Measurements from ENCODE around the gene RAVER1.

DNA sequence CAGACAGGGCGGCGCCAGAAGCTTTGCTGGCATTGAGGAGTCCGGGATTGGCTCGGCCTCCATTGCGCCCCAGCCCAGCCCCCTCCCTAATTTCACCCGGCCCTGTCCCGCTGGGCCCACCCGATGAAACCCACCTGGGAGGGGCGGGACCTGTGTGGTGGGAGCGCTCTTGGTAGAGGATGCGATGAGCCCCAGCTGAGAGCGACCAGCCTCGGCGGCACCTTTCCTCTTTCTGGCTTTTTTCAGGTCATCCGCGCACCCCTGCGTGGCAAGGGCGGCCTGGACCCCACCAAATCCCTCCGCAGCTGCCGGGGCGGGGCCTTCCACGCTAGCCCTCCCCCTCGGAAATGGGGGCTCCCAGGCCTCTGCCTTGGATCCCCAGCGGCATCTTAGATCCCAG is 23.9 kb downstream of the RAVER1 start, which contains the start of gene ZGLP1:
- TF ChIP-seq, protein P1, sequence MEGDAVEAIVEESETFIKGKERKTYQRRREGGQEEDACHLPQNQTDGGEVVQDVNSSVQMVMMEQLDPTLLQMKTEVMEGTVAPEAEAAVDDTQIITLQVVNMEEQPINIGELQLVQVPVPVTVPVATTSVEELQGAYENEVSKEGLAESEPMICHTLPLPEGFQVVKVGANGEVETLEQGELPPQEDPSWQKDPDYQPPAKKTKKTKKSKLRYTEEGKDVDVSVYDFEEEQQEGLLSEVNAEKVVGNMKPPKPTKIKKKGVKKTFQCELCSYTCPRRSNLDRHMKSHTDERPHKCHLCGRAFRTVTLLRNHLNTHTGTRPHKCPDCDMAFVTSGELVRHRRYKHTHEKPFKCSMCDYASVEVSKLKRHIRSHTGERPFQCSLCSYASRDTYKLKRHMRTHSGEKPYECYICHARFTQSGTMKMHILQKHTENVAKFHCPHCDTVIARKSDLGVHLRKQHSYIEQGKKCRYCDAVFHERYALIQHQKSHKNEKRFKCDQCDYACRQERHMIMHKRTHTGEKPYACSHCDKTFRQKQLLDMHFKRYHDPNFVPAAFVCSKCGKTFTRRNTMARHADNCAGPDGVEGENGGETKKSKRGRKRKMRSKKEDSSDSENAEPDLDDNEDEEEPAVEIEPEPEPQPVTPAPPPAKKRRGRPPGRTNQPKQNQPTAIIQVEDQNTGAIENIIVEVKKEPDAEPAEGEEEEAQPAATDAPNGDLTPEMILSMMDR (IDR thresholded peaks at IDR 0.05): no peak
- no peak for TF ChIP-seq EZH2 (IDR thresholded peaks at IDR 0.05; ENCODE audit: borderline replicate concordance, insufficient read depth, low read depth, low read length, poor library complexity, severe bottlenecking)
